Ovary (tissue), 3 donors: Measurements from ENCODE around the gene TMPO.

Source experiments
- POLR2A ChIP-seq: fragments of 450-650 bp; IDR thresholded peaks from one replicate; pipeline ENCODE4 v1.6.1; 2017; ENCODE audit warnings: antibody characterized with exemption, mild to moderate bottlenecking, moderate library complexity
- TF ChIP-seq, protein P1 (sequence below), 3 donors: fragments of 450-650 bp in 2 of 3; fragments of 200-600 bp in 1 of 3; IDR thresholded peaks; one replicate each; pipeline versions ENCODE4 v1.5.1 to v1.8.0; 2016 to 2022; ENCODE audit warnings: antibody characterized with exemption in 3 of 3, mild to moderate bottlenecking in 1 of 3
- donor health status: DM: no; HTN: no; CAD: no.

DNA sequence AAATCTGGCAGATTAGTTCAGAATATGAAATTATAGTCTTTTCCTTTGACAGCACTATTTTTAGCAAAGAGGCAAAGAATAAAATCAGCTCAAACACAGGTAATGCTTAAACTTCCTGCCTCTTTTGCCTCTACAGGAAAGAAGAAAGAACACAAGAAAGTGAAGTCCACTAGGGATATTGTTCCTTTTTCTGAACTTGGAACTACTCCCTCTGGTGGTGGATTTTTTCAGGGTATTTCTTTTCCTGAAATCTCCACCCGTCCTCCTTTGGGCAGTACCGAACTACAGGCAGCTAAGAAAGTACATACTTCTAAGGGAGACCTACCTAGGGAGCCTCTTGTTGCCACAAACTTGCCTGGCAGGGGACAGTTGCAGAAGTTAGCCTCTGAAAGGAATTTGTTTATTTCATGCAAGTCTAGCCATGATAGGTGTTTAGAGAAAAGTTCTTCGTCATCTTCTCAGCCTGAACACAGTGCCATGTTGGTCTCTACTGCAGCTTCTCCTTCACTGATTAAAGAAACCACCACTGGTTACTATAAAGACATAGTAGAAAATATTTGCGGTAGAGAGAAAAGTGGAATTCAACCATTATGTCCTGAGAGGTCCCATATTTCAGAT, 17.4 kb downstream of the TMPO start:
- TF ChIP-seq, protein P1, sequence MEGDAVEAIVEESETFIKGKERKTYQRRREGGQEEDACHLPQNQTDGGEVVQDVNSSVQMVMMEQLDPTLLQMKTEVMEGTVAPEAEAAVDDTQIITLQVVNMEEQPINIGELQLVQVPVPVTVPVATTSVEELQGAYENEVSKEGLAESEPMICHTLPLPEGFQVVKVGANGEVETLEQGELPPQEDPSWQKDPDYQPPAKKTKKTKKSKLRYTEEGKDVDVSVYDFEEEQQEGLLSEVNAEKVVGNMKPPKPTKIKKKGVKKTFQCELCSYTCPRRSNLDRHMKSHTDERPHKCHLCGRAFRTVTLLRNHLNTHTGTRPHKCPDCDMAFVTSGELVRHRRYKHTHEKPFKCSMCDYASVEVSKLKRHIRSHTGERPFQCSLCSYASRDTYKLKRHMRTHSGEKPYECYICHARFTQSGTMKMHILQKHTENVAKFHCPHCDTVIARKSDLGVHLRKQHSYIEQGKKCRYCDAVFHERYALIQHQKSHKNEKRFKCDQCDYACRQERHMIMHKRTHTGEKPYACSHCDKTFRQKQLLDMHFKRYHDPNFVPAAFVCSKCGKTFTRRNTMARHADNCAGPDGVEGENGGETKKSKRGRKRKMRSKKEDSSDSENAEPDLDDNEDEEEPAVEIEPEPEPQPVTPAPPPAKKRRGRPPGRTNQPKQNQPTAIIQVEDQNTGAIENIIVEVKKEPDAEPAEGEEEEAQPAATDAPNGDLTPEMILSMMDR (IDR thresholded peaks at IDR 0.05) = peak in 1 of 3 donors; percentile 29
- no peak for TF ChIP-seq POLR2A
